ENCODE data around the gene MYO18A.

MYO18A gene

DNA sequence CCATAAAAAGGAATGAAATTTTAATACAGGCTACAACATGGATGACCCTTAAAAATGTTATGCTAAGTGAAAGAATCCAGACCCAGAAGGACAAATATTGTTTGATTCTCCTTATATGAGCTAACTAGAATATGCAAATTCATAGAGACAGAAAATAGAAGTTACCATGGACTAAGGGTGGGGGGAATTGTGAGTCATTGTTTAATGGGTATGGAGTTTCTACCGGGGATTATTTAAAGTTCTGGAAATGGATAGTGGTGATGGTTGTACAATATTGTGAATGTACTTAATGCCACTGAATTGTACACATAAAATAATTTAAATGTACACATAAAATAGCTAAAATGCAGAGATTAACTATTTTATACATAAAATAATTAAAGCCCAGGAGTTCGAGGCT is 9.2 kb upstream of the MYO18A start:
- H3K27ac ChIP-seq, result no peak overlapping the region
- TF ChIP-seq, protein P1, sequence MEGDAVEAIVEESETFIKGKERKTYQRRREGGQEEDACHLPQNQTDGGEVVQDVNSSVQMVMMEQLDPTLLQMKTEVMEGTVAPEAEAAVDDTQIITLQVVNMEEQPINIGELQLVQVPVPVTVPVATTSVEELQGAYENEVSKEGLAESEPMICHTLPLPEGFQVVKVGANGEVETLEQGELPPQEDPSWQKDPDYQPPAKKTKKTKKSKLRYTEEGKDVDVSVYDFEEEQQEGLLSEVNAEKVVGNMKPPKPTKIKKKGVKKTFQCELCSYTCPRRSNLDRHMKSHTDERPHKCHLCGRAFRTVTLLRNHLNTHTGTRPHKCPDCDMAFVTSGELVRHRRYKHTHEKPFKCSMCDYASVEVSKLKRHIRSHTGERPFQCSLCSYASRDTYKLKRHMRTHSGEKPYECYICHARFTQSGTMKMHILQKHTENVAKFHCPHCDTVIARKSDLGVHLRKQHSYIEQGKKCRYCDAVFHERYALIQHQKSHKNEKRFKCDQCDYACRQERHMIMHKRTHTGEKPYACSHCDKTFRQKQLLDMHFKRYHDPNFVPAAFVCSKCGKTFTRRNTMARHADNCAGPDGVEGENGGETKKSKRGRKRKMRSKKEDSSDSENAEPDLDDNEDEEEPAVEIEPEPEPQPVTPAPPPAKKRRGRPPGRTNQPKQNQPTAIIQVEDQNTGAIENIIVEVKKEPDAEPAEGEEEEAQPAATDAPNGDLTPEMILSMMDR (conservative IDR thresholded peaks at IDR 0.05), result no peak

DNA sequence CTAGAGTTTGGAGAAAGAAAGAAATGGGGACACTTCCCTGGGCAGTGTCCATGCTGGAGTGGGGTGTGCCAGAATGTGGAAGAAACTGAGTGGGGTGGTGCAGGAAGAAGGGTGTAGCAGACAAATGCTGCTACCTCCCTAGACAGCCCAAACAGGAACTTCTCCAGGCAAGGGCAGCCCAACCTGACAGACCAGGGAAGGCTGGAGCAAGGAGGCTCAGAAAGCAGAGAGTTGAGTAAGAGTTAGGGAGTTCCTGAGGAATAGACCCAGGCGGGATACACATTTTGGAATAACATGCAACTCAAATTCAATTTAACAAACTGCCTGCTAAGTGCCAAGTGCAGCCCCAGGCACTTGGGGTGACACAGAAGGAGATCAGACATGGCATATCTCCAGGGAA is 1.0 kb upstream of the MYO18A start:
- peak overlapping the region; percentile 97 for H3K27ac ChIP-seq
- TF ChIP-seq, protein P1 (conservative IDR thresholded peaks at IDR 0.05), result no peak

DNA sequence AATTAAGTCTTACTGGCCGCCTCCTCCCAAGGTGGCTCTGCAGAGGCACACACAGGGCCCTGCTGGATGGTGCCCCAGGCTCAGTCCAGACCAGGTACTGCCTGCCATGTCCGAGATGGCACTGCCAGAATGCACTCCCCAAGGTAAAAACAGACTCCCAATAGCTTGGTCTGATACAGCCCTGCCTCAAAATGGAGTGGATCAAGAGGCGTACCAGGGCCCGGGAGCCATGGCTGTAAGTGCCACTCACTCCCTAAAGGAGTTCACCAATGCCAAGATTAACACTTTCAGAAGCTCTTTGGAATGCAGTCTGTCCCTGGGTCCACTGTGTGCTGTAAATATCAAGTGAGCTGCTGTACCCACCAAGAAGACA is 576 bp upstream of the MYO18A start:
- TF ChIP-seq, protein P1 (conservative IDR thresholded peaks at IDR 0.05), result no peak

DNA sequence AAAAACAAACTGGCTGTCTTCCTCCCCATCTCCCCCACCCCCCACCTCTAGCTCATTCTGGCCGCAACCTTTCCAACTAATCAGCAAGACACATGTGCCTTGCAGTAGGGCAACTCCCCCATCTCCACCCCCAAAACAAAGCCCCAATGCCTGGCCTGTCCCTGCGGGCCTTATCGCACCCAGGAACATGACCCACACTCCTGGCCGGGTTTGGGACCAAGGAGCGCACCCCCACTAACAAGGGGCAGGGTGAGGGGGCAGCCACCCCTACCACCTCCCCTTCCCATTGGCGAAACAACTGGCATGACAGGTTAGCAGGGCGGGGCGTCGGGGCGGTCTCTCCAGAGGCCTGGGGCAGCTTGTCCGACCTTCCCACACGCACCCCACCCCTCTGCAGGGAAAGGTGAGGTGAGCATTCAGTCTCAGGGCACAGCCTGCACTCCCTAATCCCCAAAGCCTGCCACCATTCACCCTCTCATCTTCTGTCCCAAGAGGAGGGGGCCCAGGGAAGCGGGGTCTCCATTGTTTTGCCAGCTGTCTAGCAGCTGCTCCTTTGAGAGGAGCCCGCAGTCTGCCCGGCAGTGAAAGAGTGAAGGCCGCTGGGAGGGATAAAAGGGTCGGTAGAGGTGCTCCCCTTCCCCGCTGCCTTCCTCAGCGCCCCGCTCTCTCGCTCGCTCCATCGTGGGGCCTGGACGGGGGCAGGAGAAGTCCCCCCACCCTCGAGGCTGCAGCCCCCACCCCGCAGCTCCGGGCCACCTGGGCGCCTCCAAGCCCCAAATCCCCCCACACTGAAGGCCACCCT is 765 bp downstream of the MYO18A start:
- peak overlapping the region; percentile 97 for H3K27ac ChIP-seq
- TF ChIP-seq, protein P1 (conservative IDR thresholded peaks at IDR 0.05), result no peak

More for the DNA sequence above, 576 bp upstream of the MYO18A start:
- peak overlapping the region; percentile 97 for H3K27ac ChIP-seq

DNA sequence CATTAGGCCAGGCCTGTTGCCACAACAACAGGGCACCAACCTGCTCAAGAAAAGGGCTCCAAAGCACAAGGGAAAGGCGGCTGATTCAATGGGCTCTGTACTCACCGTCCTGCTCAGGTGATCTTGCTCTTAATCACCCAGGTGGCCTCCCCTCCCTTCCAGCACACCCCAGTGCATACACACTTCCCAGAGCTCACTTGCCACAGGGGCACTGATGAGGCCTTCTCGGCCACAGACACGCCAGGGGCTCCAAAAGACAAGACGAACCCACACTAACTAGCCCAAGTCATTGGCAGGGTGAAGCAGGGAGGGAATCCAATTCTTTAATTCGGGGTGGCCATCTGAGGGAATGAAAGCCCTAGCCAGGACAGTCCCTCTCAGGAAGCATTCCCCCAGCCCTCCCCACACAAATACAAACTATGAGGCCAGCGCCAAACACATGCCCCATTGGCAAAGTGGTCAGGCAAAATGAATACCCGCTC is 1.4 kb downstream of the MYO18A start:
- H3K27ac ChIP-seq, result peak overlapping the region; percentile 97
- TF ChIP-seq, protein P1 (conservative IDR thresholded peaks at IDR 0.05), result no peak

DNA sequence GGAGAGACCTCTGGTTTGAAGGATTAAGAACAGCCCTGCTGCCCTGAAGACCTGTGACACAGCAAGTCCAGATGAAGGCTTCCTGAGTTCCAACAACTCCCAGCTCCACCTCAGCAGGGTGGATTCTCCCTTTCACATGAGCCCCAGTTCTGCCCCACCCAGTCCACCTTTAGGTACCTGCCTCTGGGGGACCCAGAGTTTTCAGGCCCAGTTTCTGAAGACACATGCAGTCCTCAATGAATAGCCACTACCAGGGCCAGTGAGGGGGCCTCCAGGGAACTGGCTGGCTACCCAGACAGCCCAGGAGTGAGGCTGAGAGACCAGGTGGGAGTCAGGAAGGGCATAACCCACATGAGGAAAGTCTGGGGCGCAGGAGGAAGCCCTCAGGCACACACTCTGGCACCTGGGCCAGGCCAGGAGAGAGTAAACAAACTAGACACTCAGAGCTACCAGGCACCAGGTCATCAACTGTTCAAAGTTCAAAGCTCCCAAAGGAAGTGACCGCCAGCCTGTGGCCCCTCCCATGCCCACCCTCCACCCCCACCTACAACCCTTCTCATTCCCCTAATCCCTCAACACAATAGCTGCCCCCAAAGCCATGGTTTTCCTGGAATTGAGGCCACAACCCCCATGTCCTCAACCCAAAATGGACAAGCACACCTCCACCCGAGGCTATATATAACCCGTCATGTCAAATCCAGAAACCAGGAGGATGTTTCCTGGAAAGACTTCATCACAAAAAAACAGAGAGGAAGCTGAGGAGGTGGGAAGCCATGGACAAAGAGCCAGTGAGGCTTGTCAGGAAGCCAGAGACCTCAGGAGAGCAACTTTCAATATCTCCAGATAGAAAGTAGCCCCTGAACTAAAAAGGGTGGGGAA is 2.1 kb downstream of the MYO18A start:
- TF ChIP-seq, protein P1 (conservative IDR thresholded peaks at IDR 0.05), result no peak
- H3K27ac ChIP-seq, result peak overlapping the region; percentile 97

DNA sequence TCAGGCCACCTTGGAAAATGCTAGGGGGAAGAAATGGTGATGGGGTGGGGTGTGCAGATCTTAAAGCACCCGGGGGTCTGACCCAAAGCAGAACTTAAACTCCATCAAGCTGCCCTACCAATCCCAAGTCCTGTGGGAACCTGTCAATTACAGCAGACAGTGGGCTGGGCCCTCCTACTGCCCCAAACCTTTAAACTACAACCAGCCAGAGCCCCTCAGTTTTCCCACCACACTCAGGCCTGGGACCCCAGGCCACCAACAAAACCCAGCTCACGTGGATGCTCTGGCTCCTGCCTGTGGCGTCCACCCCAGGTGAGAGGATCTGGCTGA is 2.7 kb downstream of the MYO18A start:
- H3K27ac ChIP-seq, result peak overlapping the region; percentile 97
- TF ChIP-seq, protein P1 (conservative IDR thresholded peaks at IDR 0.05), result no peak
